Activated T-helper 1 cell treated with anti-CD3 and anti-CD28 coated beads, Interleukin-12 subunit alpha, Interleukin-12 subunit beta, Interleukin-2, Interleukin-4 antibody, amounts not matched to agents 30 ng/mL and 10 ng/mL and 1 ng/mL, durations not matched to agents 14 hours and 24 hours and 36 hours (primary cell): Measurements from ENCODE around the gene HPS1. TPM values are rescaled to one million over a fixed set of nuclear protein-coding genes. Genes with fewer than 3 reads are reported as not detected.

ENCODE experiments used
- DNase-seq: peaks from one replicate; pipeline ENCODE4 v3.0.0; 2021; ENCODE audit warnings: low spot score
- H3K27ac Mint-ChIP-seq: one replicate; pipeline ENCODE4 v1.8.0; 2021; ENCODE audit warnings: mild to moderate bottlenecking, mixed read lengths
- H3K27me3 Mint-ChIP-seq: one replicate; pipeline ENCODE4 v1.8.0; 2022; ENCODE audit warnings: mild to moderate bottlenecking, moderate library complexity, mixed read lengths; ENCODE audit not compliant: insufficient read depth
- H3K36me3 Mint-ChIP-seq: one replicate; pipeline ENCODE4 v1.8.0; 2021; ENCODE audit warnings: low read depth, mixed read lengths
- H3K4me1 Mint-ChIP-seq: one replicate; pipeline ENCODE4 v1.8.0; 2021; ENCODE audit warnings: low read depth, mixed read lengths
- H3K4me3 Mint-ChIP-seq: one replicate; pipeline ENCODE4 v1.8.0; 2021; ENCODE audit warnings: mild to moderate bottlenecking, moderate library complexity, mixed read lengths
- H3K9me3 Mint-ChIP-seq: one replicate; pipeline ENCODE4 v1.8.0; 2021; ENCODE audit warnings: mixed read lengths
- intact Hi-C: fragments of 100-400 bp; cut with micrococcal nuclease; formaldehyde crosslinking; loops from one replicate; pipeline ENCODE4 v1.15.1; 2024
- total RNA-seq: library from RNA; stranded (reverse); gene quantifications from 2 replicates; pipeline ENCODE4 v1.2.3, GENCODE V29; 2022

The HPS1 gene
- total RNA-seq, 1 donor from 2014 or later = 63.1 TPM

DNA sequence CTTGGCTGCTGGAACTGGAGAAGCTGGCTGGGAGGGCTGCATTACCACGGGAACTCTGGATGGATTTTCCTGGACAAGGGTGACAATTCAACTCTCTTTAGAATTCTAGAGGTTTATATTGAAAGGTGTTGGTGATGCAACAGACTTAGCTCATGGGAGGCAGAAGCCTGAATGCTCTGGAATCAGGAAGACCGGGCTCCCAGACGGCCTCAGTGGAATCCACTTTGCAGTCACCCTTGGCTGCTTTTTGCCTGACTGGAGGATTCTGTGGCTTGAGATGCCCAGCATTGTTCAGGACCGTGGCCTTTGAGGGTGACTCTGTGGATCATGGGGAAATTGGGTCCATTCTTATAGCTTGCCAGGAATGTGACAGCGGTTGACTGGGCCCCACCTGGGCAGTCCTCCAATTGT lies 64.0 kb downstream of the HPS1 start:
- no peaks in the 10 kb centered on the region for H3K36me3 Mint-ChIP-seq
- intact Hi-C loops = no loop called here
- H3K27ac Mint-ChIP-seq = no peak overlapping the region
- no peak overlapping the region for H3K4me3 Mint-ChIP-seq
- DNase-seq = no peak
- H3K27me3 Mint-ChIP-seq = no peaks in the 10 kb centered on the region
- no peaks in the 10 kb centered on the region for H3K4me1 Mint-ChIP-seq
- H3K9me3 Mint-ChIP-seq = peaks cover 3% of the 10 kb centered on the region

DNA sequence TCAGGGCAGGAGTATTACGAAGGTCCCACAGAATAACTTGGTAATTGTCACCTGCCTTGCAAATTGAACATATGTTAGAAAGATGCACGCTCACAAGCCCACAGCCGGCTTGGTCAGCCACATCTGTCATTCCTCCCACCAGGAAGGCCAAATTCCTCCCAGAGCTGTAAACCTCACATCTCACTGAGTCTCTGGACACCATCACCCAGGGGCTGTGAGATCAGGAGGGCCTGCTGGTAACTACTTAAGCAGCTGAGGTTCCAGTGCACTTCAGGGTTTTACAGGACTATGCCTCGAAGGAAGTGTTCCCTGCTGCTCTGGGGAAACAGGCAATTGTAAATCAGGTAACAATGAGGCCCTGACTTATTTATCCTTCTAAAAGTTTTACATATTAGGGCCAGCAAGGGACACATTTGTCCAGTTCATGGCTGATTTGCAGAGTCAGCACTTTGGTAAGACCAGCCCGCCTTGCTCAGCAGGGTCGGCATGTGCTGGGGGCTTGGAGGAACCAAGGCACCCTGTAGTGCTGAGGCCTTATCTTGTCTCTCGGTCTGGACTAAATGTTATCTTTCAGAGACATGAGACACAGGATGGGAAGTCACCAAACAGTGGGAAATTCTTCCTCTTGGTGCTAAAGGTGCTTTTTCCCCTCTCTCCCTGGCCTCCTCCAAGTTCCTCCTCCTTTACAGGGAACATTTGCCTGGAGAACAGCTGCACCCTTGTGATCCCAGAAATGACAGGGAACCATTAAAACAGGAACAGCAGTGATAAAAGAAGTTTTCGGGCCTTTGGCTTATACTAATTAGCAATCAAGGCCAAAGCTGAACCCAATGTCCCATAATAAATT lies 66.0 kb downstream of the HPS1 start:
- intact Hi-C loops = no loop called here
- no peak for DNase-seq
- Mint-ChIP-seq H3K27me3 (peaks cover 1% of the 10 kb centered on the region), H3K27ac (no peak overlapping the region), H3K36me3 (no peaks in the 10 kb centered on the region), H3K4me1 (no peaks in the 10 kb centered on the region), H3K9me3 (peaks cover 4% of the 10 kb centered on the region), H3K4me3 (no peak overlapping the region)

DNA sequence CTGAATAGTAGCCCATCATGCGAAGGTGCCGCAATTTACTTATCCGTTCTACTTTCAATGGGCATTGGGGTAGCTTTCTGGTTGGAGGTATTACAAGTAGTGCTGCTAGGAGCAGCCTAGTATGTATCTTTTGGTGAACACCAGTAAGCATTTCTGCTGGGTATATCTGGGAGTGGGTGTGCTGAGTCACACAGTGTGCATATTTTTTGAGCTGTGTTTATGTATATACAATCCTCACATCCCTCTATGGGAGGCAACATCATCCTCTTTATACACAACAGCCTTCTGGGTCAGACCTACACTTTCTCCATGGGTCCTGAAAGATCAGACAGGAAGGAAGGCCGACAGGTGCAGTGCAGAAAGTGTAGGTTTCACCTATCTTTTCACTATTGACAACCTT lies 68.0 kb downstream of the HPS1 start:
- H3K27me3 Mint-ChIP-seq = peaks cover 6% of the 10 kb centered on the region
- intact Hi-C loops = no loop called here

DNA sequence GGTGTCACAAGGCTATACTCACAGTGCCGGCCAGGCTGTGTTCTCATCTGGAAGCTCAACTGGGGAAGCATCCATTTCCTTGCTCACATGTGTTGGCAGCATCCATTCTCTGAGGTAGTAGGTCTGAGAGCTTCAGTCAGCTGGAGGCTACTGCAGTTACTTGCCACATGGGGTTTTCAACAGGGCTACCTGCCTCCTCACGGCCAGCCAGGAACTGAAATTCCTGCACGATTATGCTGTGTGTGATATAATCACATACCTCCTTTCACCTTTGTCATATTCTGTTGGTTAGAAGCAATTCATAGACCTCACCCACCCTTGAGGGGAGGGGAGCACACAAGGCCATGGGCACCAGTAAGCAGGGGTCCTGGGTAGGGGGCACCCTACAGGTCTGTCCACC lies 69.2 kb downstream of the HPS1 start:
- H3K4me1 Mint-ChIP-seq = no peaks in the 10 kb centered on the region

More for the DNA sequence above, 68.0 kb downstream of the HPS1 start:
- Mint-ChIP-seq H3K9me3 (peaks cover 4% of the 10 kb centered on the region), H3K4me1 (no peaks in the 10 kb centered on the region), H3K36me3 (no peaks in the 10 kb centered on the region), H3K4me3 (no peak overlapping the region), H3K27ac (no peak overlapping the region)
- no peak for DNase-seq

DNA sequence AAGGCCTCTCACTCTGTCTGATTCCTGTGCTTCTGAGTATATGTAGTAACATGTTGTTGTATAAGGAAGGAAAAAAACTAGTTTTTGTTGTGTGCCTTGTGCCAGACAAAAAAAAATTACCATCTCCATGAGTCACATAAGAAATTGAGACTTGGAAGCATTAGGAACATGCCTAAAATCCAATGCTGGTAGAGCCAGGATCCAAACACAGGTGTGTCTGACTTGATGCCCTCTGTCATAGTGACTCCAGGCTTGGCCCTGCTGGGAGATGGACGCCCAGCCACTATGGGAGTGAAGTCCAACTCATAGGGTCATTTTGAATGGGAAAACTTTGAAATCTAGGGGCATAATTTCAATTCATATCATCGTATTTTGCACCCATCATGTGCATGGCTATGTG lies 69.7 kb downstream of the HPS1 start:
- Mint-ChIP-seq H3K4me3 (no peak overlapping the region), H3K27ac (no peak overlapping the region), H3K4me1 (no peaks in the 10 kb centered on the region), H3K27me3 (peaks cover 6% of the 10 kb centered on the region), H3K9me3 (peaks cover 4% of the 10 kb centered on the region), H3K36me3 (no peaks in the 10 kb centered on the region)
- intact Hi-C loops = no loop called here
- DNase-seq = no peak

More for the DNA sequence above, 69.2 kb downstream of the HPS1 start:
- no peak for DNase-seq
- peaks cover 4% of the 10 kb centered on the region for H3K9me3 Mint-ChIP-seq
- H3K27me3 Mint-ChIP-seq = peaks cover 6% of the 10 kb centered on the region
- intact Hi-C loops = no loop called here
- no peaks in the 10 kb centered on the region for H3K36me3 Mint-ChIP-seq
- H3K4me3 Mint-ChIP-seq = no peak overlapping the region
- no peak overlapping the region for H3K27ac Mint-ChIP-seq

DNA sequence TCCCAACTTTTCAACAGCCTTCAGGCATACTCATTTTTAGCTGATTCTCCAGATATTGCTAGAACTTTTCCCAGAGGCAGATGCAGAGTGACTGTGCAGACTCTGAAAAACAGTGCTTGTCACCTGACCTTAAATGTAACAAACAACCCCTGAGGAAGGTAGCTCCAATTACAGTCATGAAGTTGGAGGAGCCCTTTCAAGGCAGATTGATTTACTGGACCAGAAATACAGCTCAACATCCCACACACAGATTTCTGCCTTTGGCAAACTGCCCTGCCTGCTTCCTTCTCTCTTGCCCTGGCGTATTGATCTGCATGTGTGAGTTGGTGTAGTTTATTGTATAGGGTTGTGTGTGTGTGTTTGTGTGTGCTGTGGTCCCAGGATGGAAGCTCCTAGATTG lies 70.2 kb downstream of the HPS1 start:
- no peaks in the 10 kb centered on the region for H3K36me3 Mint-ChIP-seq
- peaks cover 4% of the 10 kb centered on the region for H3K9me3 Mint-ChIP-seq
- peaks cover 6% of the 10 kb centered on the region for H3K27me3 Mint-ChIP-seq
- H3K4me3 Mint-ChIP-seq = no peak overlapping the region
- intact Hi-C loops = no loop called here
- H3K27ac Mint-ChIP-seq = no peak overlapping the region
- DNase-seq = no peak
- no peaks in the 10 kb centered on the region for H3K4me1 Mint-ChIP-seq

DNA sequence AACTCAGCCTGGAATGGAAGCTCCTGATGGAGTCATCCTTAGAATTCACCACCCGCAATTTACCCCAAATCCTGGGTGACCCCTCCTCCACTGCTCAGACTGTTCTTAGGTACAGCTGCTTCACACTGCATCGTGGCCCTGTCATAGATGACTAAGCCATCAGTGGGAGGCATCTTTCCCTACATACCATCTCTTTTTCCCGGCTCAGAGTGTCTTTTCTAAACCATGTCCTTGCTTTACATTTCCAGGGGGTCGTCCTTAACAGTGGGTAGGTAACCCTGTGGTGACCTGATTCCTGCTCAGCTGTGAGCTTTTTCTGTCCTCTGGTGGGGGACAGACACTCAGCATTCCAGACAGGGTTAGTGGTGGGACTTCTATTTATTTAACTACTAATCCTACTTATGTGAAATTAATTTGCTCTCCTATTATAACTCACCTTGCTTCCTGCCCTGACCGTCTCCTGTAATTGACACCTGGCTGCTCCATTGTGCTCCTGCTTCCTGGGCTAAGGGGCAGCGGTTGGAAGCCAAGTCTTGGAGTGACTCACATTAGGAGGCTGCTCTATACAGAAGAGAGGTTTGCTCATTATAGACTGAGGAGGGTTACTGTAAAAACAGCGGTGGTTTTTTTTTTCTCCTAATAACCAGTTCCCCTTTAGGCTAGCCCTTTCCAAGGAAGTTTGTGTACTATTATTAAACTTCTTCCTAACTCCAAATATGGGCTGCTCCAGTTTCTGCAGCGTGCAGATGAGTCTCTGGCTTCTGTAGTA lies 72.3 kb downstream of the HPS1 start:
- H3K27ac Mint-ChIP-seq = no peak overlapping the region
- no peaks in the 10 kb centered on the region for H3K36me3 Mint-ChIP-seq
- H3K9me3 Mint-ChIP-seq = peaks cover 4% of the 10 kb centered on the region
- DNase-seq = no peak
- intact Hi-C loops = no loop called here
- no peaks in the 10 kb centered on the region for H3K4me1 Mint-ChIP-seq
- no peak overlapping the region for H3K4me3 Mint-ChIP-seq
- H3K27me3 Mint-ChIP-seq = peaks cover 6% of the 10 kb centered on the region

DNA sequence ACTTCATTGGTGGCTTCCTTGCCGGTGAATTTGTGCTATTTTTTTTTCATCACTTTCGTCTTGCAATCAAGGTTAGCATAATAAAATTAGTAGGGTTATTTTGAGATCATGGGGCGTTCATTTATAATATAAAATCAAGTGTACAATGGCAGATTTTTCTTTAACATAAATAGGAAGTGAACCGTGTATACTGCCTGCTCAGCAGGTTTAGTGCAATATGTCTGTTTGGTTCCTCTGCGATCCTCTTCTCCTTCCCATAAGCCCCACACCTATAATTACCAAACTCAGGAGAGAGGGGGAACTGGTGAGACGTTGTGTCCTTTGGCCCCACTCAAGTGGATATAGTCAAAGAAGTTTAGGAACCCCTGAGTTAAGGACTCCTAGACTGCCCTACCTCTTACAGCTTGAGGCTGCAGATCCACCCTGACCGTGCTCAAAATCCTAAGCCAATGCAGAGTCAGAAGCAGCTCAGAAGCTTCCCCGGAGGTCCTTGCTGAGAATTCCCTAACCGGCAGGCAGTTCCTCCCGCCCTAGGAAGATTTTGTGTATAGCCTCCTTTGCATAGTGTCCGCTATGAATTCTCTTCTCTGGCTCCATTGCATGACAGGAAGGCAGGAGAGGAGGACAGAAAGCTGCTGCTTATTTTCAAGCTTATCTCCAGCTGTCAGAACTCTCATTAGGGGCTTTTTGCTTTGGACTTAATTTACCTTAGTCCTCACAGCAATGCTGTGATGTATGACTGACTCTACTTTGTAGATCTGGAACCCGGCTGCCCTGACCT lies 73.3 kb downstream of the HPS1 start:
- H3K4me3 Mint-ChIP-seq = no peak overlapping the region
- H3K36me3 Mint-ChIP-seq = no peaks in the 10 kb centered on the region
- no peak overlapping the region for H3K27ac Mint-ChIP-seq
- no peaks in the 10 kb centered on the region for H3K4me1 Mint-ChIP-seq
- peaks cover 4% of the 10 kb centered on the region for H3K9me3 Mint-ChIP-seq
- H3K27me3 Mint-ChIP-seq = peaks cover 7% of the 10 kb centered on the region
- DNase-seq = no peak
- intact Hi-C loops = no loop called here

DNA sequence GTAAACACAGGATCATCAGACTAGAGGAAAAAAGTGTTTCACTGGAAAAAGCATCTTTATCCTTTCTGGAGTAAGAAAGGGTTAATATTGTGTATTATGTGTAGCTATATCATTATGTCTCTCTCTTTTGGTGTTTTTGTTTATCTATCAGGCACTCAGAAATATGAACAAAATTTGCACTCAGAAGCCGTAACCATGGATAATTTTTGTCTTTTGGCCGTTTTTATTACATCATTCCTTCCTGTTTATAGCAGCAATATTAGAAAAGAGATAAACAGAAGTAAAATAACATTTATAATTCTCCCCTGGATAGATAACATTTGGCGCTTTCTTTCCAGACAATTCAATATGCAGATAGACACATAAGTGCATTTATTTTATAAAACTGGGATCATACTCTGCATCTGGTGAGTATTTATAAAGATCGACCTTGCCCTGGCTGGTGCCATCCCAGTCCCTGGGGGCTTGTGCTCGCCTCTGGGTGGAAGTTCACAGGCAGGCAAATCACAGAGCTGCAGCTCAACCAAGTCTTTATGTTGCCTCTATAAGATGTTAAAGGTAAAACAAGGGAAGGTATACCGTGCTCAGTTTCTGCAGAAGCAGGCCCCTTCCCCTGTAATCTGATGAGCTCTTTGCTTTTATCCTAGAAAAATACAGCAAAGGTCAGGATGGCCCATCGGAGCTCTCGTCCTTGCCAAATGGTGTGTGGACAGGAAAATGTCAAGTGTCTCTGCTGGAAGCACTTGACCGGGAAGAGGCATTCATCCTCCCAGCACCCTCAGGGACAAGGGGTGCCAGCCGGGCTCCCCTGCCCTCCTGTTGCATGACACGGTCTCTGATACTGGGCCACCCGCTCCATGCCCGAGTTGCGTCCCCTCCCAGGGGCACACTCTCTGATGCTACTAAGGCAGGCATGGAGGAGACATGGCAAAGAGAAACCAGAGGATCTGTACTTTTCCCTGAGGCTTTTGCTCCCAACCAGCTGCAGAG lies 75.6 kb downstream of the HPS1 start:
- Mint-ChIP-seq H3K27me3 (peaks cover 10% of the 10 kb centered on the region), H3K4me3 (no peak overlapping the region), H3K4me1 (no peaks in the 10 kb centered on the region), H3K9me3 (no peaks in the 10 kb centered on the region), H3K36me3 (no peaks in the 10 kb centered on the region), H3K27ac (no peak overlapping the region)
- intact Hi-C loops = no loop called here
- DNase-seq = no peak

DNA sequence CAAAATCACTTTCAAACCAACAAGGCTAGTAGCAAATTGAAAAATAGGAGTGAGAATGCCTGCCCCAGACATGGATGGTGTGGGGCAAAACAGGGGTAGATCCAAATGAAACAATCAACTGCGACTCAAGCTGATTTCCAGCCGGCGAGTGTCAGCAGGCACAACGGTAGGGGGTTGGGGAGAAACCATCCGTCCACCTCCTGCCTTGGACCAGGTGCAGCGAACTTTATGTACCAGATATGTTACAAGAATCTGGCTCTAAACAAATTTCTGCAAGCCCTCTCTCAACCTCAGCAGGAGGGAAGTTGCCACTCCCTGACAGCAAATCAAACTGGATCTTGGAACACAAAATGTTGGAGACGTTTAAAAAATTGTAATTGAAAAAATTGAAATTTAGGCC lies 76.9 kb downstream of the HPS1 start:
- Mint-ChIP-seq H3K27ac (no peak overlapping the region), H3K9me3 (no peaks in the 10 kb centered on the region), H3K4me3 (no peak overlapping the region), H3K36me3 (no peaks in the 10 kb centered on the region), H3K4me1 (no peaks in the 10 kb centered on the region), H3K27me3 (peaks cover 6% of the 10 kb centered on the region)
- no peak for DNase-seq
- intact Hi-C loops = no loop called here

DNA sequence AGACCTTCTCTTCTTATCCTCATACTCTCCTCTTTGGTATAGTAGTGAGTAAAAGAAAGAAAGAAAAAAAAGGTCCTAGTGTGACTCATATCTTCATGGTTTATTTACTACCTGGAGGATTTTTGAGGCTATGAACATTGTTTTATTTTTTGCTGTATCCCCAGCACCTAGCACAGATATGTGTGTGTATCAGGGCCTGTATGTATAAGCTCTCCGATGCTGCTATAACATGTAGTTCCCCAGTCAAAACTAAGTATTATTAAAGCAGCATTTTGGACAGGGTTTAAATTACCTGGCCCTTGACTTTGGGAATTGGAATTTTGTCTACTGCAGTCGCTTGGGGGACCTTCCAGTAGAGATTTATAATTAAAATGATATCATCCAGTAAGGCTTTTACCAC lies 78.1 kb downstream of the HPS1 start:
- DNase-seq = no peak
- H3K4me3 Mint-ChIP-seq = no peak overlapping the region
- no peaks in the 10 kb centered on the region for H3K36me3 Mint-ChIP-seq
- H3K27me3 Mint-ChIP-seq = peaks cover 4% of the 10 kb centered on the region
- H3K9me3 Mint-ChIP-seq = no peaks in the 10 kb centered on the region
- H3K27ac Mint-ChIP-seq = no peak overlapping the region
- intact Hi-C loops = no loop called here
- H3K4me1 Mint-ChIP-seq = no peaks in the 10 kb centered on the region
